ENCODE measurements around the gene IFNLR1. TPM values are rescaled to one million over a fixed set of nuclear protein-coding genes. Genes with fewer than 3 reads are reported as not detected.
A peak's percentile ranks its signal among the peaks of the same experiment; 100 is the strongest.

IFNLR1 gene
- polyA plus RNA-seq, 1 donor (not counting 4 experiments of a cell fraction or from before 2014, with no cell fraction given): 3.4 TPM

DNA sequence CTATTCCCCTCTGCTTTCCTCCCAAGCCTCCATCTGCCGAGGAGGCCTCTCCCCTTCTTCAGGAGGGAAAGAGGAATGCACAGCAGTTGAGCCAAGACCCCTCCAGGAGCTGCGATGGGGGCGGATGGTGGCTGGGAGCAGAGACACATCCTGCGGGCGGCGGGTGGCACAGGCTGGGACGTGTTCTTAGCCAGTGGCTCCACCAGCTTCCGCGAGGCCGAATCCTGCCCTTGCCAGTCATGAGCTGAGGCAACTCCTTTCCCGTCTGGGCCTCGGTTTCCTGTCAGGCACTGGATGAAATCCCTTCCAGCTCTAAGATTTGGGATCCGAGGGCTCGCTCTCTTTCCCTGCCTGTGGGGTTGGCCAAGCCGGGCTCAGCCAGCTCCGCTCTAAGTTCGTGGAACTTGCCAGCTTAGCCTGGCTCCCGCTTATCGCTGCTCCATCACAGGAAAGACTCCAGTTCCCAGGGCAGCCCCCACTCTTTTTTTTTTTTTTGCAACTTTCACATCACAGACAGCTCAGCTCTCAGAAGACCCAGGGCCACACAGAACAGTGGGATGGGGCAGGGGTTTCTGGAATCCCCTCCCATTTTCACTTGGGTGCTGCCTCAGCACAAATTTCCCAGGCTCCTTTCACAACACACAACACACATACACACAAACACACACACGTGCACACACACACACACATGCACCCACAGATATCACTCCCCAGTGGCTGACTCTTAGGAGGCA is 75.7 kb downstream of the IFNLR1 start:
- TF ChIP-seq, protein P1, sequence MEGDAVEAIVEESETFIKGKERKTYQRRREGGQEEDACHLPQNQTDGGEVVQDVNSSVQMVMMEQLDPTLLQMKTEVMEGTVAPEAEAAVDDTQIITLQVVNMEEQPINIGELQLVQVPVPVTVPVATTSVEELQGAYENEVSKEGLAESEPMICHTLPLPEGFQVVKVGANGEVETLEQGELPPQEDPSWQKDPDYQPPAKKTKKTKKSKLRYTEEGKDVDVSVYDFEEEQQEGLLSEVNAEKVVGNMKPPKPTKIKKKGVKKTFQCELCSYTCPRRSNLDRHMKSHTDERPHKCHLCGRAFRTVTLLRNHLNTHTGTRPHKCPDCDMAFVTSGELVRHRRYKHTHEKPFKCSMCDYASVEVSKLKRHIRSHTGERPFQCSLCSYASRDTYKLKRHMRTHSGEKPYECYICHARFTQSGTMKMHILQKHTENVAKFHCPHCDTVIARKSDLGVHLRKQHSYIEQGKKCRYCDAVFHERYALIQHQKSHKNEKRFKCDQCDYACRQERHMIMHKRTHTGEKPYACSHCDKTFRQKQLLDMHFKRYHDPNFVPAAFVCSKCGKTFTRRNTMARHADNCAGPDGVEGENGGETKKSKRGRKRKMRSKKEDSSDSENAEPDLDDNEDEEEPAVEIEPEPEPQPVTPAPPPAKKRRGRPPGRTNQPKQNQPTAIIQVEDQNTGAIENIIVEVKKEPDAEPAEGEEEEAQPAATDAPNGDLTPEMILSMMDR (optimal IDR thresholded peaks at IDR 0.05 in 1 of 3, IDR thresholded peaks at IDR 0.05 in 1 of 3, conservative IDR thresholded peaks at IDR 0.05 in 1 of 3; ENCODE audit: extremely low read depth in 1 of 3, insufficient read depth in 2 of 3, low read length in 3 of 3): no peak
- TF ChIP-seq EZH2 (IDR thresholded peaks at IDR 0.05; ENCODE audit: low read length): no peak
- no peaks in the 10 kb centered on the region for H3K36me3 ChIP-seq (ENCODE audit: control insufficient read depth in 2 of 2, extremely low read depth in 1 of 2, insufficient read depth in 2 of 2, low read length in 2 of 2)
- no peaks in the 10 kb centered on the region for H4K20me1 ChIP-seq (ENCODE audit: control insufficient read depth, extremely low read depth, insufficient read depth, low read length)
- peak overlapping the region; percentile 35 for H3K9ac ChIP-seq (ENCODE audit: control insufficient read depth, extremely low read depth, insufficient read depth, low read length)
- peaks cover 37% of the 10 kb centered on the region for H3K4me1 ChIP-seq (ENCODE audit: control insufficient read depth, extremely low read depth, insufficient read depth, low read length)
- dilution Hi-C loops (cut with MboI; ENCODE audit: extremely low pct_ligation_motif_present, low sequenced_read_pairs): no loop called here
- no peaks in the 10 kb centered on the region for H3K27me3 ChIP-seq (ENCODE audit: control insufficient read depth, extremely low read depth, insufficient read depth, low read length)
- H3K79me2 ChIP-seq (ENCODE audit: control insufficient read depth, insufficient read depth, low read length): no peaks in the 10 kb centered on the region
- H3K9me3 ChIP-seq (ENCODE audit: control insufficient read depth, low read depth, low read length): no peaks in the 10 kb centered on the region
- H3K9me1 ChIP-seq (ENCODE audit: control insufficient read depth, extremely low read depth, insufficient read depth, low read length): no peaks in the 10 kb centered on the region
- peak overlapping the region in 1 of 3 experiments; percentile 4 for H3K4me3 ChIP-seq (ENCODE audit: control insufficient read depth in 2 of 3, extremely low read depth in 1 of 3, insufficient read depth in 2 of 3, low read depth in 1 of 3, low read length in 3 of 3)
- FAIRE-seq: peak; percentile 71
- peak overlapping the region; percentile 46 for H3K27ac ChIP-seq (ENCODE audit: control insufficient read depth, insufficient read depth, low read length)
- peak overlapping the region; percentile 83 for H3K4me2 ChIP-seq (ENCODE audit: control insufficient read depth, extremely low read depth, insufficient read depth, low read depth, low read length)
- peak overlapping the region; percentile 88 for H2AFZ ChIP-seq (ENCODE audit: control insufficient read depth, low read length)
- DNase-seq (ENCODE audit: low read depth, low spot score): no peak

DNA sequence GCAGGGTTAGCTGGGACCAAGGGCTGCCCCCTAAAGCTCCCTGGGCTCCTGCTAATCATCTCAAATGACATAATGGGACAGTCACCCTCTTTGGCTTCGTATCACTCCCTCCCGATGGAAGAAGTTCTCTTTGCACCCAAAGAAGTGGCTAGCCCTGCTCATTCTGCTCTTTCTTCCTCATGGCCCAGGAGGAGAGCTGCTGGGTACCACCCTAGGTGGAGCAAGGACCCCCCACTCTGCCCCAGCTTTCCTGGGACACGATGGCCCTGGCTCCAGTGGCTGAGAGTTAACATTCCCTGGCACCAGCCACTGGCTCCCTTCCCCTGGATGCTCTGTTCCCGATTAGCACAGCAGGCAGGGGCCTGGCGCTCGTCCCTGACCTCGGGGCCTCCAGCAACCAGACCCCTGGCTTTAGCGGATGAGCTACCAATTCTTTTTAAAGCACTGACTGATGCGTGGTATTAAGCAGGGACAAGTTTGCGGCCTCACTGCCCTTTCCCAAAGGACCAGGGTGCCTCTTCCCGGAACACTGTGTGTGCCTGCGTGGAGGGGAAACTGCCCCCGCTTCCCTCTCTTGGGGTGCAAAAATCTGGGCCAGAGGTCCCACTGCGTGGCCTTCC is 76.3 kb downstream of the IFNLR1 start:
- TF ChIP-seq, protein P1 (optimal IDR thresholded peaks at IDR 0.05 in 1 of 3, IDR thresholded peaks at IDR 0.05 in 1 of 3, conservative IDR thresholded peaks at IDR 0.05 in 1 of 3; ENCODE audit: extremely low read depth in 1 of 3, insufficient read depth in 2 of 3, low read length in 3 of 3): no peak
- TF ChIP-seq EZH2 (IDR thresholded peaks at IDR 0.05; ENCODE audit: low read length): no peak
- H3K36me3 ChIP-seq (ENCODE audit: control insufficient read depth in 2 of 2, extremely low read depth in 1 of 2, insufficient read depth in 2 of 2, low read length in 2 of 2): no peaks in the 10 kb centered on the region
- H2AFZ ChIP-seq (ENCODE audit: control insufficient read depth, low read length): peak overlapping the region; percentile 88
- H3K9me3 ChIP-seq (ENCODE audit: control insufficient read depth, low read depth, low read length): no peaks in the 10 kb centered on the region
- H3K27ac ChIP-seq (ENCODE audit: control insufficient read depth, insufficient read depth, low read length): peak overlapping the region; percentile 46
- peaks cover 2% of the 10 kb centered on the region for H3K9me1 ChIP-seq (ENCODE audit: control insufficient read depth, extremely low read depth, insufficient read depth, low read length)
- H3K4me3 ChIP-seq (ENCODE audit: control insufficient read depth in 2 of 3, extremely low read depth in 1 of 3, insufficient read depth in 2 of 3, low read depth in 1 of 3, low read length in 3 of 3): no peak overlapping the region
- no peaks in the 10 kb centered on the region for H4K20me1 ChIP-seq (ENCODE audit: control insufficient read depth, extremely low read depth, insufficient read depth, low read length)
- DNase-seq (ENCODE audit: low read depth, low spot score): no peak
- peak overlapping the region; percentile 83 for H3K4me2 ChIP-seq (ENCODE audit: control insufficient read depth, extremely low read depth, insufficient read depth, low read depth, low read length)
- no peaks in the 10 kb centered on the region for H3K79me2 ChIP-seq (ENCODE audit: control insufficient read depth, insufficient read depth, low read length)
- dilution Hi-C loops (cut with MboI; ENCODE audit: extremely low pct_ligation_motif_present, low sequenced_read_pairs): no loop called here
- no peaks in the 10 kb centered on the region for H3K27me3 ChIP-seq (ENCODE audit: control insufficient read depth, extremely low read depth, insufficient read depth, low read length)
- H3K4me1 ChIP-seq (ENCODE audit: control insufficient read depth, extremely low read depth, insufficient read depth, low read length): peaks cover 37% of the 10 kb centered on the region
- peak overlapping the region; percentile 35 for H3K9ac ChIP-seq (ENCODE audit: control insufficient read depth, extremely low read depth, insufficient read depth, low read length)
- FAIRE-seq: no peak
